Psoas muscle (tissue), 8 donors: ENCODE measurements around the gene ZFAND4. TPM values are rescaled to one million over a fixed set of nuclear protein-coding genes. Genes with fewer than 3 reads are reported as not detected.

Source experiments
- ATAC-seq, 4 donors: fragments of 200-7000 bp; cut with Tn5 transposase; one replicate each; pipeline ENCODE4 v1.9.1; 2020; ENCODE audit warnings: moderate library complexity in 3 of 4, mild to moderate bottlenecking in 2 of 4
- DNase-seq, 2 donors: peaks; one replicate each; pipeline ENCODE4 v3.0.0-alpha.2; 2020
- H3K27ac ChIP-seq: fragments of 200-600 bp; one replicate; pipeline ENCODE4 v1.8.0; 2022
- H3K27me3 ChIP-seq, 3 donors: fragments of 200-600 bp in 1 of 3; one replicate each; pipeline versions ENCODE4 v1.6.1 to v1.8.0; 2013 to 2022; ENCODE audit warnings: low read length in 2 of 3, mild to moderate bottlenecking in 2 of 3, moderate library complexity in 1 of 3; ENCODE audit not compliant: insufficient read depth in 3 of 3
- H3K36me3 ChIP-seq, 2 donors: fragments of 200-600 bp in 1 of 2; one replicate each; pipeline versions ENCODE4 v1.6.1 to v1.8.0; 2013 to 2022; ENCODE audit warnings: low read depth in 1 of 2, mild to moderate bottlenecking in 1 of 2, moderate library complexity in 1 of 2; ENCODE audit not compliant: insufficient read depth in 1 of 2
- H3K4me1 ChIP-seq: fragments of 200-600 bp; one replicate; pipeline ENCODE4 v1.8.0; 2022
- H3K4me3 ChIP-seq: fragments of 200-600 bp; one replicate; pipeline ENCODE4 v1.8.0; 2022; ENCODE audit warnings: mild to moderate bottlenecking
- H3K9me3 ChIP-seq: fragments of 200-600 bp; one replicate; pipeline ENCODE4 v1.8.0; 2022
- CTCF ChIP-seq: fragments of 200-600 bp; IDR thresholded peaks from one replicate; pipeline ENCODE4 v1.8.0; 2022; ENCODE audit warnings: antibody characterized with exemption
- WGBS, 3 donors: extraction: QIAGEN DNeasy Blood & Tissue Kit; methylation state at CpG; one replicate each; pipeline versions ENCODE4 v1.1.6 to v1.1.7; 2013; 5-methylcytosine and 5-hydroxymethylcytosine counted together
- intact Hi-C, 2 donors: fragments of 100-400 bp; cut with DNase I; formaldehyde crosslinking; loops; one replicate each; pipeline versions ENCODE4 v1.11.0 to v1.14.2; 2022
- polyA plus RNA-seq, 3 donors: library from polyadenylated mRNA; stranded (reverse); fragments of 200-250 nt; gene quantifications; one replicate each; pipeline ENCODE4 v1.2.3, GENCODE V29; 2013
- total RNA-seq, 4 donors: library from RNA; stranded (reverse); fragmentation: NEBNext Ultra II Directional in 2 of 4; extraction: Animal tissue kit (Norgen Biotek cat#: 25700) in 2 of 4; gene quantifications; one replicate each; pipeline versions ENCODE4 v1.2.1 to v1.2.4, GENCODE V29; 2021 to 2023
- donor health status: healthy with polysubstance abuse.
- donor health status: DM: no; HTN: no; CAD: no; lungs with moderate emphysema.
- donor health status: Bipolar disorder and iron deficiency.
- donor health status: healthy.
- donor health status: DM: yes; HTN: yes; CAD: no.
- donor health status: DM: no; HTN: no; CAD: no.
- donor health status: DM: no; HTN: no; CAD: no.
- donor health status: DM: yes; HTN: yes; CAD: no.

The ZFAND4 gene
- total and polyA plus RNA-seq, 7 donors, result 2.4 to 7.2 (median 6.0) TPM

- Histone ChIP-seq H3K27me3 (no peaks in the 10 kb centered on the region), H3K9me3 (no peaks in the 10 kb centered on the region), H3K4me1 (no peaks in the 10 kb centered on the region), H3K36me3 (no peaks in the 10 kb centered on the region), H3K4me3 (no peak overlapping the region), H3K27ac (no peak overlapping the region)
- ATAC-seq (no peak), DNase-seq (no peak)
- WGBS, 3 donors, result 65 to 85% (median 74%) methylated on average over 3 of the region's 3 CpGs
- intact Hi-C loops, result no loop called here
- no peak for TF ChIP-seq CTCF
These were observed 103.1 kb downstream of the ZFAND4 start for GRCh38 chr10:45569471-45569870.

DNA sequence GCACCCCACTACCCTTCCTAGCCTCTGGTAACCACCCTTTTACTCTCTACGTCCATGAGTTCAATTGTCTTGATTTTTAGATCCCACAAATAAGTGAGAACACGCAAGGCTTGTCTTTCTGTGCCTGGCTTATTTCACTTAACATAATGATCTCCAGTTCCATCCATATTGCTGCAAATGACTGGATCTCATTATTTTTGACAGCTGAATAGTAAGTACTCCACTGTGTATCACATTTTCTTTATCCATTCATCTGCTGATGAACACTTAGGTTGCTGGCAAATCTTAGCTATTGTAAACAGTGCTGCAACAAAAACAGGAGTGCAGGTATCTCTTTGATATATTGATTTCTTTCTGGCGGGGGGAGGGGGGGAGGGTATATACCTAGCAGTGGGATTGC is 106.2 kb downstream of the ZFAND4 start:
- Histone ChIP-seq H3K9me3 (no peaks in the 10 kb centered on the region), H3K27ac (no peak overlapping the region), H3K4me3 (no peak overlapping the region), H3K4me1 (no peaks in the 10 kb centered on the region), H3K36me3 (no peaks in the 10 kb centered on the region), H3K27me3 (no peaks in the 10 kb centered on the region)
- TF ChIP-seq CTCF, result no peak
- 92 to 98% (median 95%) methylated on average over 3 of the region's 3 CpGs for WGBS, 3 donors
- ATAC-seq (no peak), DNase-seq (no peak)
- intact Hi-C loops, result no loop called here

Other genes starting within 250 kb of the ZFAND4 start
- gene WASHC2C, start 54.5 kb upstream of the ZFAND4 start, total RNA-seq, result 10 to 100 TPM; 10.8 to 21.8 (median 16.3) TPM
- 10 to 100 TPM; 10.0 to 19.8 (median 10.8) TPM for gene WASHC2C, start 54.5 kb upstream of the ZFAND4 start, polyA plus RNA-seq
- gene AGAP4, start 174.7 kb upstream of the ZFAND4 start, total RNA-seq, result 1 to 10 TPM; 2.0 to 7.0 (median 6.1) TPM
- gene AGAP4, start 174.7 kb upstream of the ZFAND4 start, polyA plus RNA-seq, result 1 to 10 TPM; 3.2 to 4.6 (median 4.0) TPM